SIG-M5 treated with dmso at 0.1 percent for 504 hours (cell line): ENCODE measurements around the gene FAM3D.
"Not testable (repeated sequence)": the region's sequence is repeated elsewhere in the genome, so short reads cannot be mapped to it uniquely, and the experiment has no call there.

Experiments used
- DNase-seq: peaks from one replicate; lab custom pipeline; 2025; ENCODE audit not compliant: unreplicated experiment; lab: John Stamatoyannopoulos, UW

FAM3D gene

GRCh38 chr3:58666683-58667082 is at the start of gene FAM3D:
TSS of gene FAM3D (minus strand) at chr3:58666774. CDS start at chr3:58655563, 11,211 bp downstream.
- peak; percentile 42 for DNase-seq

GRCh38 chr3:58713715-58714401 is 47.3 kb upstream of the FAM3D start:
- DNase-seq, result no peak

GRCh38 chr3:58711871-58712270 is 45.3 kb upstream of the FAM3D start:
- DNase-seq, result no peak

GRCh38 chr3:58708983-58709382 is 42.4 kb upstream of the FAM3D start:
- DNase-seq, result not testable (repeated sequence)

GRCh38 chr3:58708116-58708791 is 41.7 kb upstream of the FAM3D start:
- DNase-seq, result no peak

GRCh38 chr3:58707390-58707930 is 40.9 kb upstream of the FAM3D start:
- DNase-seq, result no peak

GRCh38 chr3:58706395-58707167 is 40.0 kb upstream of the FAM3D start:
- no peak for DNase-seq

GRCh38 chr3:58704745-58705144 is 38.2 kb upstream of the FAM3D start:
- no peak for DNase-seq

GRCh38 chr3:58704304-58704703 is 37.7 kb upstream of the FAM3D start:
- DNase-seq, result not testable (repeated sequence)

- no peak for DNase-seq
These were observed 31.7 kb upstream of the FAM3D start for GRCh38 chr3:58698246-58698645.

- DNase-seq, result no peak
These were observed 31.0 kb upstream of the FAM3D start for GRCh38 chr3:58697561-58697960.

GRCh38 chr3:58696813-58697212 is 30.2 kb upstream of the FAM3D start:
- DNase-seq, result not testable (repeated sequence)

- DNase-seq, result no peak
These were observed 29.5 kb upstream of the FAM3D start for GRCh38 chr3:58696093-58696492.

- DNase-seq, result not testable (repeated sequence)
These were observed 28.7 kb upstream of the FAM3D start for GRCh38 chr3:58695284-58695683.

- DNase-seq, result no peak
These were observed 27.6 kb upstream of the FAM3D start for GRCh38 chr3:58693940-58694850.

- no peak for DNase-seq
These were observed 25.9 kb upstream of the FAM3D start for GRCh38 chr3:58692484-58692883.

GRCh38 chr3:58691997-58692396 is 25.4 kb upstream of the FAM3D start:
- no peak for DNase-seq

GRCh38 chr3:58690490-58690889 is 23.9 kb upstream of the FAM3D start:
- DNase-seq, result no peak

- DNase-seq, result no peak
These were observed 22.0 kb upstream of the FAM3D start for GRCh38 chr3:58688574-58688973.

GRCh38 chr3:58686847-58687246 is 20.3 kb upstream of the FAM3D start:
- no peak for DNase-seq

GRCh38 chr3:58685641-58686040 is 19.1 kb upstream of the FAM3D start:
- no peak for DNase-seq
